GM19468 (cell line): ENCODE measurements around the gene DAO.

ENCODE experiments used
- ATAC-seq: cut with Tn5 transposase; IDR thresholded peaks from one replicate; pipeline ENCODE4 v1.9.1; 2021; ENCODE audit warnings: mild to moderate bottlenecking, moderate library complexity, moderate number of reproducible peaks; ENCODE audit not compliant: unreplicated experiment; ENCODE audit errors: extremely low read depth

Gene DAO

DNA sequence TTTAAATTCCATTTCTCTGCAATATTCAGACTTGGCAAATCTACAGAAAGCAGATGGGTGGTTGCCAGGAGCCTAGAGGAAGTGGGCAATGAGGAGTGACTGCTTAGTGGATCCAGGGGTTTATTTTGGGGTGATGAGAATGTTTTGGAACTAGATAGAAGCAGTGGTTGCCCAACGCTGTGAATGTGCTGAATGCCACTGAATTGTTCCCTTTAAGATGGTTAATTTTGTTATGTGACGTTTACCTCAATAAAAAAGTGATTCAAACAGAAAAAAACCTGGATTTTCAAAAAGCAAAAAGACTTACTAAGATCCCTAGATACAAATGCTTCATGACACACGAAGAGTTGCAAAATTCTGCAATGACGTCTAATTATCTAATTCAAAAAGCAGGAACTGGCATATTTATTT lies 34.2 kb downstream of the DAO start:
- ATAC-seq, result no peak

DNA sequence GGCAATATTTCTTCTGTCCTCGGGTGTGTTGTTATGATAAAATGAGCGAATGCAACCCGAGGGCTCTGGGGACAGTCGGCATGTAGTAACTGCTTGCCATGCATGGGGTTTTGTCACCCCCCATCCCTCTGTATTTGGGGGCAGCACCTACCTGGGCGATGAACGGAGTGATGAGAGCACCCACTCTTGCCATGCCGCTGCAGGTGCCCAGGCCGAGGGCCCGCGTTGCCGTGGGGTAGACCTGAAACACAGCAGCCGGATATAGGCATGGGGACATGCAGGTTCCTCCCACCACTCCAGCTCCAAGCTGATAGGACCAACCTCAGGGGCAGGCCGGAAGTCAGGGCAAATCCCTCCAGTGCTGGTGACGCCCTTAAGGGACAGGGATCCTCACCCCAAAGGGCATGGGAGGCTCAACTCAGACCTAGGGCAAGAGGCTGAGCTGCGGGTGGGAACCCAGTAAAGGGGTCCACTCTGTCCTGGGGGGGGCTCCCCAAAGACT lies 35.8 kb downstream of the DAO start:
- ATAC-seq, result no peak

DNA sequence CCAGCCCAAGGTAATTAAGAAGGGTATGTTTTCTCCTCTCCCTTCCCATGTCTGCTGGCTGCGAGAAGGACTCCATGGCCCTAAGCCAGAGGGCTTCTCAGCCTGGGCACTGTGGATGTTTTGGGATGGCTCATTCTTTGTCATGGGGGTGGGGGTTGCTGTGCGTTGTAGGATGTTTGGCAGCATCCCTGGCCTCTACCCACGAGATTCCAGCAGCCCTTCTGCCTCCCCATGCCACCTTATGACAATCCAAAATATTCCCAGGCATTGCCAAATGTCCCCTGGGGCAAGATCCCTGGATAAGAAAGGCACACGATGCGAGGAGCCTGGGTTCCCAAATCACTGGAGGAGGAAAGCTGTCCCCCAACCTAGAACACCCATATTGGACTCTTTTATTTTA lies 36.4 kb downstream of the DAO start:
- ATAC-seq, result no peak

DNA sequence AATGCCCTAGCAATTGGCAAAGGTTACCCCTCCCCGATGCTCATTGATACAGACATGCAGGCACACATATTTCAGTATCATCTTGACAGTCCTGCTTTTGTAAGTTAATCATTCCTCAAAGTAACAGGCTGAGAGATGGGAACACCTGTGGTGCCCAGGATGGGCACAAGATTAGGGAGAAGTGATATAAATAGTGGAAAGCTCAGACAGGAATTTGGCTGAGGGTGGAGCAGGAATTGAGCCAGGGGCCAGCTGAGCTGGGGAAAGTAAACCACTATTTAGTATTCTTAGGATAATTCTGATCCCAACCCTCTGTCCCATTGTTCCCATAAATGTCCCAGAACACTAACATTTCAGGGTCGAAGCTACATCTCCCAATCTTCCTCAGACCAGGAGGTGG lies 38.3 kb downstream of the DAO start:
- no peak for ATAC-seq

DNA sequence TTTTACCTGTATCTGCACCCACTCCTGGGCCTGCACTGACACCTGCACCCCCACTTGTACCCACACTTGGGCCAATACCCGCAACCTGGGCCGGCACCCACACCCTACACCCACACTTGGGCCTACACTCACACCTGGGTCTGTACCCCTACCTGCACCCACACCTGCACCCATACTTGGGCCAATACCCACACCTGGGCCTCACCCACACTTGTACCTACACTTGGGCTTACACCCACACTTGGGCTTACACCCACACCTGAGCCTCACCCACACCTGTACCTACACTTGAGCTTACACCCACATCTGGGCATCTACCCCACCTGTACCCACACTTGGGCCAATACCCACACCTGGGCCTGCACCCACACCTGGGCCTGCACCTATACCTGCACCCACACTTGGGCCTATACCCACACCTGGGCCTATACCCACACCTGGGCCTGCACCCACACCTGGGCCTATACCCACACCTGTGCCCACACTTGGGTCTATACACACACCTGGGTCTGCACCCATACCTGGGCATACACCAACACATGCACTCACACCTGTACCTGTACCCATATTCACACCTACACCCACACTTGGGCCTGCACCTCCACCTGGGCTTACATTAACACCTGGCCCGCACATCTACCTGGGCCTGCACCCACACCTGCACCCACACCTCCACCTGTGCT lies 39.2 kb downstream of the DAO start:
- ATAC-seq, result no peak

DNA sequence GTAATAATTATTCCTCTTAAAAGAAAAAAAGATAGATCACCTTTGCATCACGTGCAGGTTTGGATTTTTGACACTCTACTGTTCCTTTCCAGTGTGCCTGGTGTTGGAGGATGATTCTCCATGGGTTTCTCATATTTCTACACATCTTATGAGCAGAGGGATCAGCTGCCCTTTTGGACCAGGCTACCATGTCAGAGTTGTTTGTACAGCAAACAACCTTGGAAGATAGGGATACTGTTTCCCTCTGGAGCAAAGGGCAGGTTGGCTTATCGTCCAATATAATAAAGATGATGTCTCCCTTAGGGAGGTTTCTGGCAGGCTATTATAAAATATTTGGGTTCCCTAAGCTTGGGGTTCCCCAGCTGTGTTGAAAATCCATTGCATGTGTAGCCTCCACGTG lies 42.1 kb downstream of the DAO start:
- no peak for ATAC-seq

DNA sequence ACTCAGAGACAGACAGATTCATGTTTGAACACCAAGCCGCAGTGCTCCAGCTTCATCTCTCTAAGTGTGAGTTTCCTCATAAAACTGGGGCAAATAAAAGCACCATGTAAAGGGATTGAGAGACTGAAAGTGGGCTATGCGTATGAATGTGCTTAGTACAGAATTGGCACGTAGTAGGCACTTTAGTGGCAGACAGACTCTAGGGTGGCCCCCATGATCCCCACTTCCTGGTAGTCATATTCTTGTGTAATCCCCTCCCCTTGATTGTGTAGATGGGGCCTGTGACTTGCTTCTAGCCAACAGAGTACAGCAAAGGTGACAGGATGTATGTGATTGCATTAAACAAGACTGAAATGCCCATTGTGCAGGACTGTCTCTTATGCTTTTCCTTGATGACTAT lies 43.0 kb downstream of the DAO start:
- no peak for ATAC-seq

DNA sequence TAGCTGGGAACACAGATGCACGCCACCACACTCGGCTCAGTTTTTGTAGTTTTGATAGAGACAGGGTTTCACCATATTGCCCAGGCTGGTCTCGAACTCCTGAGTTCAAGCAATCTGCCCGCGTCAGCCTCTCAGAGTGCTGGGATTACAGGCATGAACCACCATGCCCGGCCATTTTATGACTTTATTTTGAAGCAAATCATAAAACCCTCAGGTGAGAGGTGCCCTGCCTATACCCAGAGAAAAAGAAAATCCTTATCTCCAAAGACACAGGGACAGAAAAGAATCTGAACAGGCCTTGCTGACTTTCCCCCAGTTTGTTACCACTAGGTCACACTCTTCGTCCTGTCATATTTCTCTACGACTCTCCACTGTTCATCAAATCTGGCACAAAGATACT lies 48.8 kb downstream of the DAO start:
- ATAC-seq, result no peak

DNA sequence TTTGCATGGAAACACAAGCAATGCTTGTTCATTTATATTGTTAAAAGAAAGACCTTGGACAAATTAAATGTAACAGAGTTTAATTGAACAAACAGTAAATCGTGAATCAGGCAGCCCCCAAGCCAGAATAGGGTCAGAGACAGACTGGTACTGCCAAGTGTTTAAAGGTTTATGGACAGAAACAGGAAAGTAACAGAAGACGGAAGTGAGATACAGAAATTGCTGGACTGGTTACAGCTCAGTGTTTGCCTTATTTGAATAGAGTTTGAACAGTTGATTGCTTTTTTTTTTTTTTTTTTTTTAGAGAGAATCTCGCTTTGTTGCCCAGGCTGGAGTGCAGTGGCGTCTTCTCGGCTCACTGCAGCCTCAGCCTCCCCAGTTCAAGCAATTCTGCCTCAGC lies 50.3 kb downstream of the DAO start:
- ATAC-seq, result no peak

DNA sequence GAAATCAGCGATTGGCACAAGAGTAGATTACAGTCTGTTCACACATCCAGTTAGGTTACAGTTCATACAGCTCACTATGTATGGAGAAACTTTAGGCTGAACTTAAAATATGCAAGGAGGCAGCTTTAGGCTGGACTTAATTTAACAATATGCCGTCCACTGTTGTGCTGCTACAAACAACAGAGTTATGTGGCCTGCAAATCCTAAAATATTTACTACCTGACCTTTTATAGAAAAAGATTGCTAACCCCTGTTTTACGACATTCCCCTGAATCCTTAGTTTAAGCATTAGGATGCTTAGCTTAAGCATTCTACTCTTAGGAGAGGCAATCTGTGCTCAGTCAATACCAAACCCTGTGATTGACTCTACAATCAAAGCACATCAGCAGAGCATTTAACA lies 50.9 kb downstream of the DAO start:
- no peak for ATAC-seq

DNA sequence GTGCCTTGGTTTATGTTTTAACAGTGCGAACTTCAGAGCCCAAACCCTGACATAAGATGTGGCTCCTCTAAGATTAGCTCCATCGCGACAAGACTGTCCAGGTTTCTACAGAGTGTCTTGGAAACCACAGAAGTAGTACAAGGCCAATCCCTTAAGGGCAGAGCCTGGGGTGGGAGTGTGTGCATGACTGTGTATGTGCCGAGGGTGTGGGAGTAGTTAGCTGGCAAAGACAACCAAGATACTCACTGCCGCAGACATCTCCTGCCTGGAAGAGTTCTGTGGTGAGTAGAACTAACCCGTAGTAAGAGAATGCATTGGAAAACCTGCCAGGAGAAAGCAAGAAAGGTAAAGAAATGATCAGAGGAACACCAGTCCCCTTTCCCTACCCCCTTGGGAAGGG lies 54.1 kb downstream of the DAO start:
- ATAC-seq, result no peak

DNA sequence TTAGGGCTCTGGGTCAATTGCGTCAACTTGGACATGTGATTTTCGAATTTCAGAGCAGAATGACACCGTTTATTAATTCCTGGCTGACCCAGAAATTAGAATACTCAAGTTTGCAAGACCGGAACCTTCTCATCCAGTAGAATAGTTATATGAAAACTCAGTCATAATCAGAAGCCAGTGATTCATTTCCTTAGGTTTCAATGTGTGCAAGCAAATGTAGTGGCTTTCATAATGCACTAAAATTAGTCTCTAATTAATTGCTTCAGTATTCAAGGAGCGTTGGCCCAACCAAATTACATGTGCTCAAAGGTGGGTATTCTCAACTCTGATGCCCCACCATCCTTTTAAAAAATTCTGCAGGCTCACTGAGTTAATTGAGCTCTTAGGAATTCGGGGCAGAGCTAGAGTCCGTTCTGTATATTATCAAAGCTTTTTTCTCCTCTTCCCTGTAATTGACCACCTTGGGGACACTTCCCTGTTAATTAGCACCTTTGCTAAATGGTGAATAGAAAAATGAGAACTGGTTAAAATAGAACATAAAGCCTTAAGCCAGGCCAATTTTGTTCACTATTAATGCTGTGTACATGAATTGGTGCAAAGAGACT lies 55.4 kb downstream of the DAO start:
- ATAC-seq, result no peak

DNA sequence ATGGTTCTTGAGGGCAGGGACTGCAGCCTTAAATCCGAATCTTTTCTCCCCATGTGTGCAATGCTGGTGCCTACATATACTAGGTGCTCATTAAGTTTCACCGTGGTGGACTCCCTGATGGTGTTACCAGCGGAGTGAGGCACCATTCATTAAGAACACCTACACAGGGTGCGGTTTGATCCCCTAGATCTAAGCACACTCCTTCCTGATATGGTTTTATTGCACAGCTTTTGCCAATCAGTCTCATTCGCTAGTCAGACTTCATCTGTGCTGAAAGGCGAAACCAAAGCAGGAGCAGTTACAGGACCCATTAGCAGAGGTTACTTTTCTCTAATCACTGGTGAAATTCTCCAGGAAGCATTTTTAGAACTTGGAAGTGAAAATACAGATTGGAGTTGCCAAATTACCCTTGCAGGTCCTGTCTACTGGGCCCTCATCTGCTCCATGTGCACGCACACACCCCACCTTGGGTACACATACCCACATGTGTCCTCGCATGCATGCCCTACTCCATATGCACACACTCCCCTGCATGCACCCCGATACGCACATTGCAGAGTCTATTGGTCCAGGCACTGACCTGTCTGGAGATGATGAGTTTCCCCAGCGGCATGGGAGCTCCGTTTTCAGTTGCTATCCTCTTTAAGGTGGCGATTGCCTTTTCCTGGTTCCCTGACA lies 58.5 kb downstream of the DAO start:
- no peak for ATAC-seq

DNA sequence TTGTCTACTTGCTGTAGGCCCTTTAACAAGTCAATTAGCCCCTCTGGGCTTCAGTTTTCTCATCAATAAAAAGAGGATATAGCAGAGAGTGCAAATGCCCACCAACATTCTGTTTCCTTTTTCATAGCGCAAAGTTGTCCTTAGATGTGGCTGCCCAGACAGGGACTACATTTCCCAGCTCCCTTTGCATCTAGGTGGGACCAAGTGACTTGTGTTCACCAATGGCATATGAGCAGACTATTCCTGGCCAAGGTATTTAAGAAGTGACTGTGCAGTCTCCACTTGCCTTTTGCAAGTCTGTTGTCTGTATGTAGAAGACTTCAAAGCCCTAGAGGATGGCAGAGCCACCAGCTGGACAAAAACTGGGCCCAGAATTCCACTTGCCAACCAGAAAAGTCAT lies 59.7 kb downstream of the DAO start:
- ATAC-seq, result no peak

DNA sequence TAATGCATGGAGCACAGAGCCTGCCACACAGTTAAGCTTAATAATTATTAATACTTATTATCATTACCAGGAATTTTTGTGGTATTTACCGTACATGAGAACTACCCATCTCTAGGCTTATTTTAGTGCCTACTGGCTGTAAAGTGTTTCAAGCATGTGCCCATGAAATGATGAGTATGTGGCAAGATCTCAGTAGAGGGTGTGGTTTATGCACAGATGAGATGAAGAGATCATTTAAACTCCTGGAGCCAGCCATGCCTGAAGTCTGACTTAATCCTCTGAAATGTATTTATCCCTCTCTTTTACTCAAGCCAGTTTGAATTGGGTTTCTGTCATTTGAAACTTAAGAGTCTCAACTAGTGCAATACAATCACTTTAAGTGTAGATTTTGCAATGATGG lies 60.2 kb downstream of the DAO start:
- ATAC-seq, result no peak

DNA sequence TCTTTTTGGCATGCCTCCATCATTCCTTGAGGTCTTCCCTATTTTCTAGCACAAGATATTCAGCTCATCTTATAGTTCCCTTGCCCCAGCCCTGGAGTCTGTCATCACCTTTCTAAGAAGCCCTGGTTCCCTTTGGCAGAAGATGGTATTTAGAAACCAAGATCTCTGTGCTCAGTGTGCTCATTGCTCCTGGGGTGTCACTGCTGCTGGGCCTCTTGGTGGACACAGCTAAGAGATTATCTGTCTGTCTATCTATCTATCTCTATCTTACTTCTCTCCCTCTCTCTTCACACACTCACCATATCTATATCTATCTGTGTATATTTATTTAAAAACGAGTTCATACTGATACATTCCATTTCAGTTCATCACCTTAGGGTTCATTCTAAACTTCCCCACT lies 67.2 kb downstream of the DAO start:
- ATAC-seq, result no peak

DNA sequence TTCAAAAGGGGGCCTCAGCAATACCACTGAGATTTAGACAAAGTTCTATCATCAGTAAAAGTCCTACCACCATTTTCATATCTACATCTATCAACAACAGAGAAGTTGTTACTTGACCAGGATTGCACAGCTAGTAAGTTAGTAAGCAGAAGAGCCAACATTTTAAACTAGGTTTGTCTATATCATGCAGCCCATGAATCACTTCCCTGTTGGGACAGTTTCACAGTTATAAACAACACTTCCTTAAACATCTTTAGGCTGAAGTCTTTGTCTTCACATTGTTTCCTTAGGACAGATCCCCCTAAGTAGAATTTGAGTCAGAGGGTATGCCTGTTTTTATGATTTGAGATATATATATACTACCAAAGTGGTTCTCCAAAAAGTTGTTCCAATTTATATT lies 68.5 kb downstream of the DAO start:
- no peak for ATAC-seq

DNA sequence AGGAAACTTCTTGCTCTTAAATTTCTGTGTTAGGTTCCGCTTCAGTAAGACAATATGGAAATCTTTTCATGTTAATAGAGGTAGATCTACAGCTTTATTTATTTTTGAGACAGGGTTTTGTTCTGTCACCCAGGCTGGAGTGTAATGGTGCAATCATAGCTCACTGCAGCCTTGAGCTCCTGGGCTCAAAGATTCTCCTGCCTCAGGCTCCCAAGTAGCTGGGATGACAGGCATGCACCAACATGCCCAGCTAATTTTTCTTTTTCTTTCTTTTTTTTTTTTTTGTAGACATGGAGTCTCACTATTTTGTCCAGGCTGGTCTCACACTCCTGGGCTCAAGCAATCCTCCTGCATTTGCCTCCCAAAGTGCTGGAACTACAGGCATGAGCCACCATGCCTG lies 70.1 kb downstream of the DAO start:
- ATAC-seq, result no peak
